Measurements from ENCODE around the gene XKR7.

The XKR7 gene

DNA sequence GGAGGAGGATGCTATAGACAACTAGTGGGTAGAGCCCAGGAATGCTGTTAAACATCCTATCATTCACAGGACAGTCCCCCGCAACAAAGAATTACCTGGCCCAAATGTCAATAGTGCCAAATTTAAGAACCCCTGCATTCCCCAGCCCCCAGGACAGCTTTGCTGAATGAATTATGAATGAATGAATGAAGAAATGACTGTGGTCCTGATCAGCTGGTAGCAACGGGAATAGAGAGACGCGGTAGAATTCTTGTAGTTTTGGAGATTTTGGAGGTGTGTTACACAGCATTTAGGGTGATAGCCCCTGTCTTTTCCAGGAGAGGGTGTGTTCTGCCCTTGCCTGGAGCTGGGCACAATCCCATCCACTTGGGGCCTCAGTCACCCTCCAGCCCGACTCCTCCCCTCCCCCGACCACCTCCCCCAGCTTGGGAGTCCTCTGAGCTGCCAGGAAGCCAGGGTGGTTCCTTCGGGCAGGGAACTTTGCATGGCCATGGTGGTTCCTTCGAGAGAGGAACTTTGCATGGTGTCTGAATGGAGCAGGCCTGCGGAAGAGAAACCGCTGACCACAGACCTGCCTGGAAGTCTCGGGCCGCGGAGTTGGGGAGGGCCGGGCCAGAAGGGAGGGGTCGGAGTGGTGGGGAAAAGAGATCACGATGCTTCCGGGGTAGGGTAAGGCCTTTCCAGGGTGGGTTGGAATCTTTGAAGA lies 83.1 kb downstream of the XKR7 start:
- DNase-seq = no peak

DNA sequence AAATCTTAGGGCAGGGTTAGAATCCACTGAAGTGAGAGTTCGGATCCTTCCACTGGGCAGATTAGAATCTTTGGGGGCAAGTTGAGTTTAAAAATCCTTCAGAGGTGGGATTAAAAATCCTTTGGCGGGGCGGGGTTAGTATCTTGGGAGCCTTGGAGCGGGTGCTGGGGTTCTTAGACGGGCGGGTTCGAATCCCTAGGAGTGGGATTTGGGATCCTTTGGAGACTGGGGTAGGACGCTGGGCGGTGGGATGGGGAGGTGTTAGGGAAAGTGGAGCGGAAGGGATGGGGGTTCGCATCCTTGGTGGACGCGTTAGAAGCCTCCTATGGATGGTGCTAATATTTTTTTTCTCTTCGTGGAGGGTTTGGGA lies 83.8 kb downstream of the XKR7 start:
- no peak for DNase-seq

DNA sequence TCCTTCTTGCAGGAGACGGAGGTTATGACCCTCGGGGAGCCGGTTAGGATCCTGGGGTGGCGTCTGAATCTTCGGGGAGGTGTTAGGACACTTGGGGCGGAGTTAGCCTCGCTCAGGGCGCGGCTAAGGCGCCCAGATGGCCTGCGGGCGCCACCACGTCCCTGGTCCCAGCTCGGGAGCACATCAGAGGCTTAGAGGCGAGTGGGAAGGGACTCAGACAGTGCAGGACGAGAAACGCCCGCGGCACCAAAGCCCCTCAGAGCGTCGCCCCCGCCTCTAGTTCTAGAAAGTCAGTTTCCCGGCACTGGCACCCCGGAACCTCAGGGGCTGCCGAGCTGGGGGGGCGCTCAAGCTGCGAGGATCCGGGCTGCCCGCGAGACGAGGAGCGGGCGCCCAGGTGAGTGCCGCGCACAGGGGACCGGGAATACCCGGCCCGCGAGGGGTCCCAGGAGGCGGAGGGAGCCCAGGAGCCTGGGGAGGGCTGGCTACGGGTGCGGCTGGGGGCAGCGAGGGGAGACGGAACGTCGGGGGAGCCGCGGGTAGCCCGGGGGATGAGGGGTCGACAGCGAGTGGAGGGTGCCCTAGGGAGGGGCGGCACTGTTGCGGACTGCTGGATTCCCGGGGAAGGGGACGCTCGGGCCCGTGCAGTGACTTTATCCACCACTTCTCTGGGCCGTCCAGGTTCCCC lies 84.3 kb downstream of the XKR7 start, which contains the start of gene HCK:
HCK (plus strand) TSS at position 153 of the 688 bp plus-strand sequence.
- DNase-seq = no peak

DNA sequence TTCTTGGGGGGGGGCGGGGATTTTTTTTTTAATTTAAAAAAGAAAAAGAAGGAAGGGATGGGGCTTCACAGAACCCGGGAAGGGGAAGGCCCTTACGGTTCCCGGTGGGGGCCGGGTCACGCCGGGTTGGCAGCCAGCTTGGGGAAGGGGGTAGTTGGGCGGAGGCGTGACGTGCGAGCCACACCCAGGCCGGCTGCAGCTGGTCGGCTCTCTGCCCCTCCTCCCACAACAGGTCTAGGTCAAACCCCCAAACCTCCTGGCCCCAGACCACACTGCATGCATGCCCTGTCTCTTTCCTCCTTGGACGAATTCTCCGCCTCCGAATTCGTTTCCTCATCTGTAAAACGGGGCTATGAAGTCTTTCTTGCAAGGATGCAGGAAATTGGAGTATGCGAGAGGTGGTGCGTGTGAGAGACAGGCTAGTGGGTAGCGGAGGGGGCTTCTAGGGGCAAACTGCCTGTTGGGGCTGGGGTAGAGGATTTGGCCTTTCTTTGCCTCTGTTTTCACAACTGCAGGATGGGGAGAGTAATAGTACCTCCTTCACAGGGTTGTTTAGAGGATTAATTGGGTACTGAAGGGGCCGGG lies 84.9 kb downstream of the XKR7 start:
- DNase-seq = no peak
